CD8-positive, alpha-beta memory T cell (primary cell): Measurements from ENCODE around the gene CACHD1. TPM values are rescaled to one million over a fixed set of nuclear protein-coding genes. Genes with fewer than 3 reads are reported as not detected.

Experiments
- CTCF ChIA-PET: fragments of 350-600 bp; sonication (Branson Sonifier 250); formaldehyde crosslinking; loops from one replicate; lab custom pipeline; 2021; ENCODE audit warnings: antibody characterized with exemption; lab: Charles Lee
- POLR2A ChIA-PET: fragments of 350-600 bp; sonication (Branson Sonifier 250); formaldehyde crosslinking; loops from one replicate; lab custom pipeline; 2021; ENCODE audit warnings: antibody characterized with exemption; lab: Charles Lee
- DNase-seq, 5 donors: peaks; one replicate each; pipeline versions ENCODE4 v3.0.0 to v3.0.0-alpha.2; 2020 to 2022; ENCODE audit warnings: mixed read lengths in 1 of 5
- H3K27ac ChIP-seq: one replicate; pipeline ENCODE4 v1.7.0; 2013; ENCODE audit warnings: low read depth, mild to moderate bottlenecking, low read length, moderate library complexity
- H3K27me3 ChIP-seq: 2 replicates; pipeline ENCODE4 v1.7.0; 2013; ENCODE audit warnings: low read length, mild to moderate bottlenecking; ENCODE audit not compliant: insufficient read depth, poor library complexity, severe bottlenecking
- H3K36me3 ChIP-seq: 2 replicates; pipeline ENCODE4 v1.7.0; 2013; ENCODE audit warnings: mild to moderate bottlenecking, low read length, moderate library complexity; ENCODE audit not compliant: insufficient read depth
- H3K4me1 ChIP-seq: 2 replicates; pipeline ENCODE4 v1.7.0; 2013; ENCODE audit warnings: mild to moderate bottlenecking, low read length, moderate library complexity; ENCODE audit not compliant: insufficient read depth
- H3K4me3 ChIP-seq: 2 replicates; pipeline ENCODE4 v1.7.0; 2013; ENCODE audit warnings: mild to moderate bottlenecking, low read length
- H3K9me3 ChIP-seq: 2 replicates; pipeline ENCODE4 v1.7.0; 2013; ENCODE audit warnings: mild to moderate bottlenecking, low read length
- H3K27ac Mint-ChIP-seq, 8 donors: one replicate each; pipeline ENCODE4 v1.8.0; 2020 to 2021; ENCODE audit warnings: mixed read lengths in 8 of 8, mild to moderate bottlenecking in 6 of 8, inconsistent platforms in 3 of 8, moderate library complexity in 3 of 8
- H3K27me3 Mint-ChIP-seq, 2 donors: one replicate each; pipeline ENCODE4 v1.8.0; 2020 to 2021; ENCODE audit warnings: mixed read lengths in 2 of 2, mild to moderate bottlenecking in 1 of 2, moderate library complexity in 1 of 2
- H3K36me3 Mint-ChIP-seq, 3 donors: one replicate each; pipeline ENCODE4 v1.8.0; 2020 to 2021; ENCODE audit warnings: mixed read lengths in 3 of 3, inconsistent platforms in 1 of 3, mild to moderate bottlenecking in 1 of 3
- H3K4me1 Mint-ChIP-seq, 3 donors: one replicate each; pipeline ENCODE4 v1.8.0; 2020 to 2021; ENCODE audit warnings: mixed read lengths in 3 of 3, inconsistent platforms in 1 of 3, mild to moderate bottlenecking in 1 of 3
- H3K4me3 Mint-ChIP-seq, 7 donors: one replicate each; pipeline ENCODE4 v1.8.0; 2020 to 2021; ENCODE audit warnings: mixed read lengths in 7 of 7, mild to moderate bottlenecking in 6 of 7, moderate library complexity in 4 of 7, inconsistent platforms in 2 of 7
- H3K9me3 Mint-ChIP-seq, 5 donors: one replicate each; pipeline ENCODE4 v1.8.0; 2020 to 2022; ENCODE audit warnings: mixed read lengths in 5 of 5, mild to moderate bottlenecking in 3 of 5, moderate library complexity in 2 of 5, inconsistent platforms in 1 of 5
- polyA plus RNA-seq: library from polyadenylated mRNA; unstranded; fragments of 300-500 nt; fragmentation: Illumina TruSeq; gene quantifications from one replicate; pipeline ENCODE4 v1.2.3, GENCODE V29; 2021
- total RNA-seq, 2 experiments: library from RNA; stranded (reverse); gene quantifications; one replicate each; pipeline ENCODE4 v1.2.3, GENCODE V29; 2021

Gene CACHD1
- total and polyA plus RNA-seq, 3 experiments from 2014 or later: 0.35 TPM; not detected in 1

GRCh38 chr1:64530969-64531692 is 61.2 kb downstream of the CACHD1 start:
- ChIA-PET CTCF (no interaction called here), POLR2A (no interaction called here)
- H3K36me3 Mint-ChIP-seq: no peaks in the 10 kb centered on the region
- peaks cover 5 to 17% of the 10 kb centered on the region in 2 donors for H3K27me3 Mint-ChIP-seq
- no peak overlapping the region for H3K27ac Mint-ChIP-seq
- H3K4me3 Mint-ChIP-seq: no peak overlapping the region
- Histone ChIP-seq H3K27ac (no peak overlapping the region), H3K27me3 (no peaks in the 10 kb centered on the region), H3K4me1 (no peaks in the 10 kb centered on the region), H3K4me3 (no peak overlapping the region), H3K9me3 (no peaks in the 10 kb centered on the region), H3K36me3 (no peaks in the 10 kb centered on the region)
- H3K9me3 Mint-ChIP-seq: peaks cover 0 to 4% (median 0%) of the 10 kb centered on the region in 5 donors
- H3K4me1 Mint-ChIP-seq: no peaks in the 10 kb centered on the region
- DNase-seq: no peak

DNA sequence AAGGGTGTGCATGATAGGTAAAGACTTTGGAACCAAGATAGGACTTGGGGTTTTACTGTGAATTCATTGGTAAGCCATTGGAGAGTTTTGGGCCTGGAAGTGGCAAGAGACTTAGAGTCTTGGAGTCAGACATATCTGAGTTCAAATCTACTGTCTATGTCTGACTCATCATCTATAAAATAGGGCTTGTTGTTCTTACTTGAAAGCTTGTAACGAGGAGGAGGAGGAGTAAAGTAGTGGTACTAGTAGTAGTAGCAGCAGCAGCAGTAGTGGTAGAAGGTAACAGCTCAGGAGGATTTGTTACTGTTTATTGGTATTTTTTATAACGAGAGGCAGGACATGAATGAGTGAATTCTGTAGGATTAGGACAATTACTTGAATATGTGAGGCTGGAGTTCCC is 62.7 kb downstream of the CACHD1 start:
- POLR2A ChIA-PET: no interaction called here

DNA sequence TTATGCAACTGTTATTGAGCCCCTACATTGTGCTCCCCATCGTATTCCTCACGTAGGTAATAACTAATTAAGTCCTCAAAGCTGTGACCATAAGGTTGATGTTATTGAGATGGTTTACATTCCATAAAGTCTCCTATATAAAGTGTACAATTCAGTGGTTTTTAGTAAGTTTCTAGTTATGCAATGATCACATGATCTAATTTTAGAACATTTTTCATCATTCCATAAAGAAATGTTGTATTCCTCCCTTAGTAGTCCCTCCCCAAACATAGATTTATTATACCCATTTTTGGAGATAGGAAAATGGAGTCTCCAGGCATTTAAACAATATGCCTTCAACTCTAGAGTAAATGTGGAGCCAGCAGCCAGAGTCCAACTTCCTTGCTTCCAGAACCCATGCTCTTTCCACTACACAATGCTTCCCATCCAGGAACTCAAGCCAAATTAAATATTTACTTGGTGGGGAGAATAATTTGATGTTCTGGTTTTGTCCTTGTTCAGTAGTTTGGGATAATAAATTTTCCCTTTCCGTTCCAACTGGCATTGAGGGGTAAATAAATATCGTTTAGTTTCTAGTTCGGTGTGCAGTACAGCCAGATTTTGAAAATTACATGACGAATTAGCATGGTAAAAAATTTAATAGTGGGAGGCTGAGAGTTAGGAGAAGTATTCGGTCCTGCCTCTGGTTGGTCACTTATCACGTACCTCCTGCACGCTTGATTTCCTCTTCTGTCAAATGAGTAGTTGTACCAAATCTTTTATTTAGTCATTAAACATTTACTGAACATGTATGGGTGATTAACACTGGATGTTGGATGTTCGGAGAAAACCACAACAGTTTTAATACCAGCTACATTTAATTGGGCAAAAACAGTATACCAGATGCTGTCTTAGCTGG is 66.3 kb downstream of the CACHD1 start:
- ChIA-PET CTCF (no interaction called here), POLR2A (no interaction called here)
- no peak overlapping the region for H3K4me3 Mint-ChIP-seq
- H3K36me3 Mint-ChIP-seq: no peaks in the 10 kb centered on the region
- H3K4me1 ChIP-seq: peaks cover 25% of the 10 kb centered on the region
- peaks cover 0 to 7% (median 0%) of the 10 kb centered on the region in 5 donors for H3K9me3 Mint-ChIP-seq
- H3K27me3 Mint-ChIP-seq: peaks cover 6 to 12% of the 10 kb centered on the region in 2 donors
- H3K27ac Mint-ChIP-seq: no peak overlapping the region
- no peak for DNase-seq
- H3K4me1 Mint-ChIP-seq: peaks cover 0 to 8% (median 7%) of the 10 kb centered on the region in 3 donors
- no peak overlapping the region for H3K4me3 ChIP-seq
- H3K27ac ChIP-seq: no peak overlapping the region
- H3K36me3 ChIP-seq: no peaks in the 10 kb centered on the region
- H3K27me3 ChIP-seq: no peaks in the 10 kb centered on the region
- no peaks in the 10 kb centered on the region for H3K9me3 ChIP-seq

More for the DNA sequence above, 62.7 kb downstream of the CACHD1 start:
- H3K27me3 Mint-ChIP-seq: peaks cover 4 to 13% of the 10 kb centered on the region in 2 donors
- H3K27ac Mint-ChIP-seq: no peak overlapping the region
- H3K27ac ChIP-seq: no peak overlapping the region
- CTCF ChIA-PET: no interaction called here
- no peaks in the 10 kb centered on the region for H3K27me3 ChIP-seq
- H3K9me3 Mint-ChIP-seq: peaks cover 0 to 2% (median 0%) of the 10 kb centered on the region in 5 donors
- no peaks in the 10 kb centered on the region for H3K9me3 ChIP-seq
- no peaks in the 10 kb centered on the region for H3K4me1 ChIP-seq
- no peak overlapping the region for H3K4me3 ChIP-seq
- H3K36me3 ChIP-seq: no peaks in the 10 kb centered on the region
- no peak for DNase-seq
- H3K4me3 Mint-ChIP-seq: no peak overlapping the region
- H3K4me1 Mint-ChIP-seq: no peaks in the 10 kb centered on the region
- H3K36me3 Mint-ChIP-seq: no peaks in the 10 kb centered on the region

DNA sequence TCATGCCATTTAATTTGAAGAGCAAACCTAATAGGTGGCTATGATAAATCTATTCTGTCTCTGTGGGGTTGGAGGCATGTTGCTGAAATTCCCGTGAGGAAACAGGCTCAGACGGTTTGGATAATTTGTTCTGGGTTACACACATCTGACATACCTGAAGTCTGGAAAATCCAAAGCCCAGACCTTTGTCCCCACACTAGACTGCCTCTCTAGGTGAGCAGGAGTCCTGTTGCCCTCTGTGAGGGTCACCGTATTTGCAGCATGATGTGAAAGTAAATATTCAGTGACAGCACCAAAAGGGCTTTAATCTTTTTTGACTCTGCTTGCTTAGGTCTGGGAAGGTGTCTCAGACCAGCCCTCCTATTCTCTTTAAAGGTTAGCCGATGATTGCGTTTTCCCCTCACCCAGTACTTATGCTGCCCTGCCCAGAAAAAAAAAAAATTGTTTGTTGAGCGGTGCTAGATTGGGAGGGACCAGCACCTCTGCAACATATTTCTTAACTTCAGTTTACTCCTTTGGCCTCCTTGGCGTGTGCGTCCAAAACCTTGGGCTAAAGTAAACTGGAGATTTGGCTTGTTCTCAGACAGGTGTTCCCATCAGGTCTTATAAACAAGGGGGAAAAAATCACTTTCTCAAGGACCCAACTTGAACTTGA is 67.0 kb downstream of the CACHD1 start:
- Mint-ChIP-seq H3K4me3 (no peak overlapping the region), H3K4me1 (peaks cover 0 to 8% (median 7%) of the 10 kb centered on the region in 3 donors), H3K27me3 (peaks cover 8 to 12% of the 10 kb centered on the region in 2 donors), H3K36me3 (no peaks in the 10 kb centered on the region), H3K9me3 (peaks cover 0 to 8% (median 0%) of the 10 kb centered on the region in 5 donors), H3K27ac (no peak overlapping the region)
- no peak for DNase-seq
- Histone ChIP-seq H3K9me3 (no peaks in the 10 kb centered on the region), H3K4me3 (no peak overlapping the region), H3K27ac (no peak overlapping the region), H3K27me3 (no peaks in the 10 kb centered on the region), H3K36me3 (no peaks in the 10 kb centered on the region), H3K4me1 (peaks cover 25% of the 10 kb centered on the region)
- CTCF ChIA-PET: no interaction called here
- POLR2A ChIA-PET: no interaction called here

DNA sequence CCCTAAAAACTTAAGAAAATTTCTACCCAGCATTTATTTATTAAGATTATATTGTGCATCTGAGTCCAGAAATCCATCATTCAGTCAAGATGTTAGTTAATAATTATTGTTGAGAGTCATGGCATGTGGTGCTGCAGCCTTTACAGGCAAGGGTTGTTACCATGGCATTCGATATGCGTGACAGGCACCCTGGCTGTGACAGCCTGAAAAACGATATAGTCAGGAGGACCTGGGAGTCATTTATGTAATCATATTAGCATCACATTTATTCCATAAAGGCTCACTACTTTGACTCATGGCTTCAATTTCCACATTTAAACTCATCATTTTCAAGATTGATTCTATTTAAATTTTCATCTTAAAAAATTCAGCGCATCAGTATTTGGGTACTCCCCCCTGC is 68.0 kb downstream of the CACHD1 start:
- POLR2A ChIA-PET: no interaction called here
- Histone ChIP-seq H3K27me3 (no peaks in the 10 kb centered on the region), H3K9me3 (no peaks in the 10 kb centered on the region), H3K36me3 (no peaks in the 10 kb centered on the region), H3K4me1 (peaks cover 25% of the 10 kb centered on the region), H3K4me3 (no peak overlapping the region), H3K27ac (no peak overlapping the region)
- CTCF ChIA-PET: no interaction called here
- Mint-ChIP-seq H3K4me3 (no peak overlapping the region), H3K4me1 (peaks cover 0 to 8% (median 7%) of the 10 kb centered on the region in 3 donors), H3K27ac (no peak overlapping the region), H3K9me3 (peaks cover 0 to 5% (median 0%) of the 10 kb centered on the region in 5 donors), H3K36me3 (no peaks in the 10 kb centered on the region), H3K27me3 (peaks cover 8 to 16% of the 10 kb centered on the region in 2 donors)
- DNase-seq: no peak

DNA sequence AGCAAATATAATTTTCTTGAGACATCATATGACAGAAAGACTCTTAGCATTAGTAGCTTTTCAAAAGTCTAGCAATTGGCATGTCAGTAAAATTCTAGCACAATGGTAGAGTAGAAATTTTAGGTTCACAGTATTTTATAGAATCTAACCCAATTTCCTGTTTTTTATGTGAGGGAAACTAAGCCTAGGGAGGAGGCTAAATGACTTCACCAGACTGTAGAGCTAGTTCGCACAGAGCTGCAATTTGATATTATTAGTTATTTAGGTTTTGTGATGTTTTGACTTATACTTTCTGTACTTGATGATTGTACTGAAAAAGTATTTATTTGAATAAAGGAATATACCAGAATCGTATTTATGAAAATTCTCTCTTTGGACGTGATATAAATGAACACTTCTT is 68.5 kb downstream of the CACHD1 start:
- no peaks in the 10 kb centered on the region for H3K27me3 ChIP-seq
- Mint-ChIP-seq H3K27me3 (peaks cover 8 to 16% of the 10 kb centered on the region in 2 donors), H3K27ac (no peak overlapping the region), H3K9me3 (peaks cover 0 to 5% (median 0%) of the 10 kb centered on the region in 5 donors), H3K36me3 (no peaks in the 10 kb centered on the region), H3K4me3 (no peak overlapping the region), H3K4me1 (peaks cover 0 to 8% (median 7%) of the 10 kb centered on the region in 3 donors)
- DNase-seq: no peak
- no peak overlapping the region for H3K4me3 ChIP-seq
- H3K27ac ChIP-seq: no peak overlapping the region
- H3K4me1 ChIP-seq: peaks cover 25% of the 10 kb centered on the region
- POLR2A ChIA-PET: no interaction called here
- no peaks in the 10 kb centered on the region for H3K36me3 ChIP-seq
- H3K9me3 ChIP-seq: no peaks in the 10 kb centered on the region
- CTCF ChIA-PET: no interaction called here

DNA sequence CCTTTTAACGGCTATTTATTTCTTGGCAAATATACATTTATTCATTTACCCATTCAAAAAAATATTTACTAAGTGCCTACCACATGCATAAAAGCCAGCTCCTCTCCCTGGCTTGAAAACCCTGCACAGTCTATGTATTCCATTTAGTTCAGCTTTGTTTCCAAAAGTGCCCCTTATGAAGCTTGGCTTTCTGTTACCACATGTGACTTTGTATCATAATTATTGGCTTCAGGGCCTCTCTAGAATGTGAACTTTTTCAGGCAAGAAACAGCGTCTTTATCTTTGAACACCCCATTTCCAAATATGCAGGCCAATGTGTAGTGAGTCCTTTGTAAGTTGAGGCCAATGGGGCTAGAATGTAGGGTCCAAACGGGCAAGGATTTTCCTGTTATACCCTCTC is 69.4 kb downstream of the CACHD1 start:
- Mint-ChIP-seq H3K36me3 (no peaks in the 10 kb centered on the region), H3K27me3 (peaks cover 8 to 19% of the 10 kb centered on the region in 2 donors), H3K4me1 (peaks cover 1 to 11% (median 10%) of the 10 kb centered on the region in 3 donors), H3K9me3 (peaks cover 0 to 5% (median 0%) of the 10 kb centered on the region in 5 donors), H3K27ac (no peak overlapping the region), H3K4me3 (no peak overlapping the region)
- H3K36me3 ChIP-seq: no peaks in the 10 kb centered on the region
- no peak overlapping the region for H3K4me3 ChIP-seq
- peaks cover 29% of the 10 kb centered on the region for H3K4me1 ChIP-seq
- H3K27ac ChIP-seq: no peak overlapping the region
- no peaks in the 10 kb centered on the region for H3K9me3 ChIP-seq
- POLR2A ChIA-PET: no interaction called here
- CTCF ChIA-PET: no interaction called here
- DNase-seq: no peak
- H3K27me3 ChIP-seq: no peaks in the 10 kb centered on the region
